ENCODE measurements around the gene ACER3. TPM values are rescaled to one million over a fixed set of nuclear protein-coding genes. Genes with fewer than 3 reads are reported as not detected.

The ACER3 gene
- total RNA-seq, 1 donor from 2014 or later: 14.7 TPM

GRCh38 chr11:76841923-76842452 is 18.7 kb upstream of the ACER3 start:
- Mint-ChIP-seq H3K27me3 (peaks cover 8% of the 10 kb centered on the region), H3K9me3 (ENCODE audit: low read depth) (no peaks in the 10 kb centered on the region), H3K4me3 (ENCODE audit: low read depth) (no peak overlapping the region), H3K4me1 (ENCODE audit: low read depth) (peaks cover 11% of the 10 kb centered on the region), H3K27ac (no peak overlapping the region), H3K36me3 (ENCODE audit: insufficient read depth) (no peaks in the 10 kb centered on the region)
- TF ChIP-seq CTCF (IDR thresholded peaks at IDR 0.05; ENCODE audit: unreplicated experiment): no peak
- no peak for DNase-seq (ENCODE audit: low spot score, unreplicated experiment)

GRCh38 chr11:76843907-76844306 is 16.8 kb upstream of the ACER3 start:
- H3K27ac Mint-ChIP-seq: no peak overlapping the region
- H3K4me3 Mint-ChIP-seq (ENCODE audit: low read depth): no peak overlapping the region
- H3K4me1 Mint-ChIP-seq (ENCODE audit: low read depth): peaks cover 8% of the 10 kb centered on the region
- H3K27me3 Mint-ChIP-seq: peaks cover 14% of the 10 kb centered on the region
- no peaks in the 10 kb centered on the region for H3K36me3 Mint-ChIP-seq (ENCODE audit: insufficient read depth)
- no peak for TF ChIP-seq CTCF (IDR thresholded peaks at IDR 0.05; ENCODE audit: unreplicated experiment)
- no peaks in the 10 kb centered on the region for H3K9me3 Mint-ChIP-seq (ENCODE audit: low read depth)
- no peak for DNase-seq (ENCODE audit: low spot score, unreplicated experiment)

GRCh38 chr11:76844511-76844910 is 16.2 kb upstream of the ACER3 start:
- H3K27ac Mint-ChIP-seq: no peak overlapping the region
- H3K9me3 Mint-ChIP-seq (ENCODE audit: low read depth): no peaks in the 10 kb centered on the region
- no peak for TF ChIP-seq CTCF (IDR thresholded peaks at IDR 0.05; ENCODE audit: unreplicated experiment)
- no peak for DNase-seq (ENCODE audit: low spot score, unreplicated experiment)
- H3K27me3 Mint-ChIP-seq: peaks cover 14% of the 10 kb centered on the region
- H3K4me1 Mint-ChIP-seq (ENCODE audit: low read depth): peaks cover 4% of the 10 kb centered on the region
- no peak overlapping the region for H3K4me3 Mint-ChIP-seq (ENCODE audit: low read depth)
- H3K36me3 Mint-ChIP-seq (ENCODE audit: insufficient read depth): no peaks in the 10 kb centered on the region

GRCh38 chr11:76845069-76845468 is 15.6 kb upstream of the ACER3 start:
- peaks cover 4% of the 10 kb centered on the region for H3K4me1 Mint-ChIP-seq (ENCODE audit: low read depth)
- no peaks in the 10 kb centered on the region for H3K9me3 Mint-ChIP-seq (ENCODE audit: low read depth)
- no peak overlapping the region for H3K27ac Mint-ChIP-seq
- DNase-seq (ENCODE audit: low spot score, unreplicated experiment): no peak
- peaks cover 11% of the 10 kb centered on the region for H3K27me3 Mint-ChIP-seq
- no peak overlapping the region for H3K4me3 Mint-ChIP-seq (ENCODE audit: low read depth)
- TF ChIP-seq CTCF (IDR thresholded peaks at IDR 0.05; ENCODE audit: unreplicated experiment): no peak
- no peaks in the 10 kb centered on the region for H3K36me3 Mint-ChIP-seq (ENCODE audit: insufficient read depth)

- no peak for TF ChIP-seq CTCF (IDR thresholded peaks at IDR 0.05; ENCODE audit: unreplicated experiment)
- no peak overlapping the region for H3K4me3 Mint-ChIP-seq (ENCODE audit: low read depth)
- no peak overlapping the region for H3K27ac Mint-ChIP-seq
- no peaks in the 10 kb centered on the region for H3K36me3 Mint-ChIP-seq (ENCODE audit: insufficient read depth)
- no peak for DNase-seq (ENCODE audit: low spot score, unreplicated experiment)
- peaks cover 10% of the 10 kb centered on the region for H3K27me3 Mint-ChIP-seq
- H3K9me3 Mint-ChIP-seq (ENCODE audit: low read depth): no peaks in the 10 kb centered on the region
- H3K4me1 Mint-ChIP-seq (ENCODE audit: low read depth): peaks cover 4% of the 10 kb centered on the region
These were observed 14.3 kb upstream of the ACER3 start for GRCh38 chr11:76846441-76846840.

All from progenitor cell of endocrine pancreas (in vitro differentiated cells).